CD4-positive, alpha-beta T cell (primary cell): ENCODE measurements around the gene SUPT3H. TPM values are rescaled to one million over a fixed set of nuclear protein-coding genes. Genes with fewer than 3 reads are reported as not detected.

Source experiments
- ATAC-seq: fragments of 200-7000 bp; cut with Tn5 transposase; one replicate; pipeline ENCODE4 v1.10.0; 2022; ENCODE audit warnings: mild to moderate bottlenecking; ENCODE audit not compliant: poor library complexity
- CTCF ChIA-PET: fragments of 350-600 bp; sonication (Branson Sonifier 250); formaldehyde crosslinking; loops from one replicate; lab custom pipeline; 2021; ENCODE audit warnings: antibody characterized with exemption, inconsistent platforms; lab: Charles Lee
- POLR2A ChIA-PET: fragments of 350-600 bp; sonication (Branson Sonifier 250); formaldehyde crosslinking; loops from one replicate; lab custom pipeline; 2021; ENCODE audit warnings: antibody characterized with exemption, inconsistent platforms; lab: Charles Lee
- DNase-seq, 14 experiments: peaks; one replicate each; pipeline ENCODE4 v3.0.0-alpha.2; 2013 to 2020; ENCODE audit warnings: mixed read lengths in 2 of 14
- H3K27ac ChIP-seq, 2 donors: one replicate each; pipeline versions ENCODE4 v1.5.1 to v1.7.0; 2013; ENCODE audit warnings: low read length in 2 of 2, low read depth in 1 of 2, mild to moderate bottlenecking in 1 of 2
- H3K27me3 ChIP-seq, 2 experiments: 1 replicate in 1 of 2; 2 replicates in 1 of 2; pipeline versions ENCODE4 v1.6.1 to v1.7.0; 2013; ENCODE audit warnings: low read length in 2 of 2, control low read depth in 1 of 2, mild to moderate bottlenecking in 1 of 2, moderate library complexity in 1 of 2; ENCODE audit not compliant: insufficient read depth in 2 of 2, control insufficient read depth in 1 of 2
- H3K36me3 ChIP-seq: one replicate; pipeline ENCODE4 v1.6.1; 2013; ENCODE audit warnings: low read length, control low read depth; ENCODE audit not compliant: insufficient read depth
- H3K4me1 ChIP-seq: one replicate; pipeline ENCODE4 v1.6.1; 2013; ENCODE audit warnings: low read length, control low read depth; ENCODE audit not compliant: insufficient read depth
- H3K4me3 ChIP-seq: one replicate; pipeline ENCODE4 v1.5.1; 2013; ENCODE audit warnings: mild to moderate bottlenecking, low read length, moderate library complexity
- H3K9me3 ChIP-seq, 2 experiments: 1 replicate in 1 of 2; 2 replicates in 1 of 2; pipeline versions ENCODE4 v1.6.1 to v1.7.0; 2013; ENCODE audit warnings: low read length in 2 of 2, mild to moderate bottlenecking in 2 of 2, control low read depth in 1 of 2, moderate library complexity in 1 of 2; ENCODE audit not compliant: control insufficient read depth in 1 of 2, insufficient read depth in 1 of 2
- H3K27ac Mint-ChIP-seq: one replicate; pipeline ENCODE4 v1.8.0; 2020; ENCODE audit warnings: mixed read lengths
- H3K27me3 Mint-ChIP-seq: one replicate; pipeline ENCODE4 v1.8.0; 2021; ENCODE audit warnings: mixed read lengths
- H3K36me3 Mint-ChIP-seq: one replicate; pipeline ENCODE4 v1.8.0; 2021; ENCODE audit warnings: low read depth, mixed read lengths
- H3K4me1 Mint-ChIP-seq: one replicate; pipeline ENCODE4 v1.8.0; 2021; ENCODE audit warnings: low read depth, mixed read lengths
- H3K4me3 Mint-ChIP-seq: one replicate; pipeline ENCODE4 v1.8.0; 2020; ENCODE audit warnings: mild to moderate bottlenecking, mixed read lengths
- H3K9me3 Mint-ChIP-seq: one replicate; pipeline ENCODE4 v1.8.0; 2020; ENCODE audit warnings: mixed read lengths
- CTCF ChIP-seq: fragments of 200-600 bp; IDR thresholded peaks from one replicate; pipeline ENCODE4 v1.8.0; 2022; ENCODE audit warnings: antibody characterized with exemption, mild to moderate bottlenecking
- intact Hi-C, 2 experiments: fragments of 100-400 bp; cut with DNase I in 1 of 2; cut with micrococcal nuclease in 1 of 2; formaldehyde crosslinking; loops; one replicate each; pipeline versions ENCODE4 v1.15.1 to v1.9.0; 2023 to 2025; cut with DNase I, micrococcal nuclease
- total RNA-seq, 174 experiments: library from RNA in 2 of 174; stranded (reverse) in 2 of 174; gene quantifications; one replicate each; pipeline ENCODE4 v1.2.3 and lab custom pipeline; 2021 to 2026

SUPT3H gene
- total RNA-seq, 2 experiments from 2014 or later = 8.9 to 10.5 TPM

- peaks cover 64% of the 10 kb centered on the region for H3K4me1 Mint-ChIP-seq
- no peak overlapping the region for H3K4me3 ChIP-seq
- no peaks in the 10 kb centered on the region for H3K27me3 ChIP-seq
- no peak overlapping the region for H3K27ac ChIP-seq
- no peak for DNase-seq
- H3K27me3 Mint-ChIP-seq = no peaks in the 10 kb centered on the region
- peak overlapping the region; percentile 57 for H3K27ac Mint-ChIP-seq
- ATAC-seq = no peak
- H3K36me3 ChIP-seq = no peaks in the 10 kb centered on the region
- intact Hi-C loops = no loop called here
- peaks cover 4% of the 10 kb centered on the region for H3K9me3 Mint-ChIP-seq
- peaks cover 6% of the 10 kb centered on the region for H3K4me1 ChIP-seq
- TF ChIP-seq CTCF = no peak
- ChIA-PET POLR2A (interaction anchor here (1.0 kb wide), 1 partner anchor 9 kb away, joined by 3 read pairs; no protein-coding TSS in a partner anchor), CTCF (no interaction called here)
- H3K9me3 ChIP-seq = peaks cover 5 to 9% of the 10 kb centered on the region in 2 experiments
- H3K36me3 Mint-ChIP-seq = peaks cover 5% of the 10 kb centered on the region
- no peak overlapping the region for H3K4me3 Mint-ChIP-seq
These were observed 403.2 kb downstream of the SUPT3H start for GRCh38 chr6:44974511-44974910.

- no peaks in the 10 kb centered on the region for H3K27me3 Mint-ChIP-seq
- H3K27ac Mint-ChIP-seq = no peak overlapping the region
- H3K4me3 ChIP-seq = no peak overlapping the region
- ChIA-PET POLR2A (no interaction called here), CTCF (no interaction called here)
- H3K9me3 ChIP-seq = peaks cover 5 to 9% of the 10 kb centered on the region in 2 experiments
- peaks cover 6% of the 10 kb centered on the region for H3K4me1 ChIP-seq
- no peak for ATAC-seq
- H3K36me3 Mint-ChIP-seq = peaks cover 5% of the 10 kb centered on the region
- TF ChIP-seq CTCF = no peak
- H3K9me3 Mint-ChIP-seq = peaks cover 4% of the 10 kb centered on the region
- H3K4me3 Mint-ChIP-seq = no peak overlapping the region
- intact Hi-C loops = no loop called here
- no peaks in the 10 kb centered on the region for H3K27me3 ChIP-seq
- H3K4me1 Mint-ChIP-seq = peaks cover 63% of the 10 kb centered on the region
- no peak for DNase-seq
- no peak overlapping the region for H3K27ac ChIP-seq
- H3K36me3 ChIP-seq = no peaks in the 10 kb centered on the region
These were observed 405.0 kb downstream of the SUPT3H start for GRCh38 chr6:44972709-44973108.

- Mint-ChIP-seq H3K27ac (no peak overlapping the region), H3K36me3 (peaks cover 5% of the 10 kb centered on the region), H3K4me3 (no peak overlapping the region), H3K4me1 (peaks cover 38% of the 10 kb centered on the region), H3K9me3 (peaks cover 4% of the 10 kb centered on the region), H3K27me3 (no peaks in the 10 kb centered on the region)
- Histone ChIP-seq H3K9me3 (peaks cover 5 to 9% of the 10 kb centered on the region in 2 experiments), H3K4me1 (no peaks in the 10 kb centered on the region), H3K36me3 (no peaks in the 10 kb centered on the region), H3K4me3 (no peak overlapping the region), H3K27ac (no peak overlapping the region), H3K27me3 (no peaks in the 10 kb centered on the region)
- ChIA-PET POLR2A (interaction anchor here (1.6 kb wide), 1 partner anchor 8 kb away, joined by 4 read pairs; no protein-coding TSS in a partner anchor), CTCF (no interaction called here)
- no peak for TF ChIP-seq CTCF
- DNase-seq (peak in 1 of 14 experiments; percentile 3), ATAC-seq (peak; percentile 39)
- intact Hi-C loops = no loop called here
These were observed 408.1 kb downstream of the SUPT3H start for GRCh38 chr6:44969446-44970185.
